IPS-18c (cell line): ENCODE results near the gene LSS.
"Not testable (repeated sequence)": the region's sequence is repeated elsewhere in the genome, so short reads cannot be mapped to it uniquely, and the experiment has no call there.

Experiments used
- H3K4me3 ChIP-seq: 2 replicates; pipeline ENCODE4 v1.7.0; 2013; ENCODE audit warnings: low read depth, mild to moderate bottlenecking, low read length, moderate library complexity; ENCODE audit not compliant: insufficient read depth
- H3K9me3 ChIP-seq: one replicate; pipeline ENCODE4 v1.6.1; 2013; ENCODE audit warnings: mild to moderate bottlenecking, low read length, moderate library complexity; ENCODE audit not compliant: control insufficient read depth, insufficient read depth

Gene LSS

DNA sequence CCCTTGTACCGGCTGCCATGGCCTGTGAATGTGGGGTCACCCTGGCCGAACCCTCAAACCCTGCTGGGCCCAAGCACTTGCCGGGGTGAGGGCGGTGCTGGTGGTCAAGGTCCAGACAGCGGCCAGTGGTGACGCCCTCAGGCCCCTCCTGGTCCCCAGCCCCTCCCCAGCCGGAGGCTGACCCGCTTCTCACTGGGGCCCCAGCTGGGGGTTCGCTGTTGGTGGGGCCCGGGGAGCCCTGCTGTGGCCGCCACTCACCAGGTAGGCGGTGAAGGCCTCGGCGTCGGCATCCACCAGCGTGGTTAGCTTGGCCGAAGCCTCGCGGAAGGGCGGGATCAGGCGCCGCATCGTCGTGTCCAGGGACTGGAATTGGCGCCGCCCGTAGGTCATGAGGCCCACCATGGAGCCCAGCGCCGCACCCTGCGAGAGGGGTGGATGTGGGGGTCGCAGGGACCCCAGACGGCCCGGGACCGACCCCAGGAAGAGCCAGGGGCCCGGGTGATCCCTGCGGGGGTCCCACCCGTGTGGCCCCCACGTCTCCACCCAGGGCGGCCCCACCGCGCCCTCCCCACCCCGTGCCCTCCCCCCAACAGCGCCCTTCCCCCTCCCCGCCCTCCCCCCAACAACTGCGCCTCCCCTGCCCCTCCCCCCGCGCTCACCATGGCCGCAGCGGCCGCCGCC lies 83.3 kb downstream of the LSS start:
- H3K9me3 ChIP-seq: no peaks in the 10 kb centered on the region
- no peak overlapping the region for H3K4me3 ChIP-seq

DNA sequence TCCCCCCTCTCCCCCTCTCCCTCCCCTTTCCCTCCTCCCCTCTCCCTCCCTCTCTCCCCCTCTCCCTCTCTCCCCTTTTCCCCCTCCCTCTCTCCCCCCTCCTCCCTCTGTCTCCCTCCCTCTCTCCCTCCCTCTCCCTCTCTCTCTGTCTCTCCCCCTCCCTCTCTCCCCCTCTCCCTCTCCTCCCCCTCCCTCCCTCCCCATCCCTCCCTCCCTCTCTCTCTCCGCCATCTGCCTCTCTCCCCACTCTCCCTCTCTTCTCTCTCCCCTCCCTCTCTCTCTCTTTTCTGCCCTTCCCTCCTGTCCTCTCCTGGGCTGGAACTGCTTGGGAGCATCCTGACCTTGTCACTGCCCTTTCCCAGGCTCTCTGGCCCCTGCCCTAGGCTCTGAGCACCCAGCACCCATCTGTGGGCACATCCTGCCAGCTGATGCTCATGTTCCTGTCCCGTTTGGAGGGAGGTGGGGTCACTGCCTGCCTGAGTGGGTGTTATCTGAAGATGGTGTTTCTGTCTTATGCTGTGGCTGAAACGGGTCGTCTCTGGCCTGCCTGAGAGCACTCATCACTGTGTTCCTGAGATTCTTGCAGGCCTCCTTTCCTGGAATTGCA lies 84.0 kb downstream of the LSS start:
- no peak overlapping the region for H3K4me3 ChIP-seq
- no peaks in the 10 kb centered on the region for H3K9me3 ChIP-seq

DNA sequence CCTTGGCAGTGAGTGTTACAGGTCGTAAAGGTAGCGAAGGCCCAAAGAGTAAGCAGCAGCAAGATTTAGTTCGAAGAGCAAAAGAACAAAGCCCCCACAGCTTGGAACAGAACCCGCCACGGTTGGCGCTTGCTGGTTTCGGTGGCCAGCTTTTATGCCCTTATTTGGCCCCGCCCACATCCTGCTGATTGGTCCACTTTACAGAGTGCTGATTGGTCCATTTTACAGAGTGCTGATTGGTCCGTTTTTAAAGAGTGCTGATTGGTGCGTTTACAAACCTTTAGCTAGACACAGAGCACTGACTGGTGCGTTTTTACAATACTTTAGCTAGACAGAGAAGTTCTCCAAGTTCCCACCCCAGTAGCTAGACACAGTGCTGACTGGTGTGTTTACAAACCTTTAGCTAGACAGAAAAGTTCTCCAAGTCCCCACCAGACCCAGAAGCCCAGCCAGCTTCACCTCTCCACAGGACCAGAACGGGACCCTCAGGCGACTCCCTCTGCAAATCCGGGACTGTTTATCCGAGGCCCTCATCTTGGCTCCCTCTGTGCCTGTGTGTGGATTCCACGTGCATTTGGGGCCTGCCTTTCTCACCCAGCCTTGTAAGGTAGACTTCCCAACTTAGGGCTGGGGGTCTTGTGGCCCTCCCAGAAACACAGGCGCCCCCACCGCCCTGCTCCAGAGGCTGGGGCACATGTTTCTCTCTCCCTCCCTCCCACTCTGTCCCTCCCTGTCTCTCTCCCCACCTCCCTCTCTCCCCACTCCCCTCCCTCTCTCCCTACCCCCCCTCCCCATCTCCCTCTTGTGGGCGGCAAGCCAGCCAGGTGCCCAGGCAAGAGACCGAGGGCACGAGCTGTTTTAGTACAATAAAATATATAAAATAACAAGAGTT lies 85.7 kb downstream of the LSS start:
- Histone ChIP-seq H3K4me3 (no peak overlapping the region), H3K9me3 (no peaks in the 10 kb centered on the region)

DNA sequence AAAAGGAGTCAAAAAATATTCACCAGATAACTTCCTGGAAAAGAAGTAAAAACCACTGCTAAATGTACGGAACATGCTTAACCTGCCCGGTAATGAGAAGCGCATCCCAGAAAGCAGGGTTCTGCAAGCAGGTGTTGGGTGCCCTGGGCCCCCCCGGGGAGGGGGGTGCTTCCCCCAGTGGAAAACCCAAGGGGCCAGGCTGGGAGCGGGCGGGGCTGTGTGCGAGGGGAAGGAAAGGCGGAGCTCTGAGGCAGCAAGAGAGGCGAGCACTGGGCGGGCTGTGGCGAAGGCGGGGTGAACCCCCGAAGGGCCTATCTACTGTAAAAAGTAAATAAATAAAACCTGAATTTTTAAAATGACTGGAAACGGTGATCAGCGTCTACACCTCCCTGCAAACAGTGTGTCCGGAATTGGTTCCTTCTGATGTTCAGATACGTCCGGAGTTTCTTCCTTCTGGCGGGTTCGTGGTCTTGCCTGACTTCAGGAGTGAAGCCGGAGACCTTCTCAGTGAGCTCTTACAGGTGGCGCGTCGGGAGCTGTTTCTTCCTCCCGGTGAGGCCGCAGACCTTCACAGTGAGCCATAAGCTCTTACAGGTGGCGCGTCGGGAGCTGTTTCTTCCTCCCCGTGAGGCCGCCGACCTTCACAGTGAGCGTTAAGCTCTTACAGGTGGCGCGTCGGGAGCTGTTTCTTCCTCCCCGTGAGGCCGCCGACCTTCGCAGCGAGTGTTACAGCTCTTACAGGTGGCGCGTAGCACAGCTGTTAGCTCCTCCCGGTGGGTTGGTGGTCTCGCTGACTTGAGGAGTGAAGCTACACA lies 86.6 kb downstream of the LSS start:
- Histone ChIP-seq H3K4me3 (no peak overlapping the region), H3K9me3 (no peaks in the 10 kb centered on the region)

DNA sequence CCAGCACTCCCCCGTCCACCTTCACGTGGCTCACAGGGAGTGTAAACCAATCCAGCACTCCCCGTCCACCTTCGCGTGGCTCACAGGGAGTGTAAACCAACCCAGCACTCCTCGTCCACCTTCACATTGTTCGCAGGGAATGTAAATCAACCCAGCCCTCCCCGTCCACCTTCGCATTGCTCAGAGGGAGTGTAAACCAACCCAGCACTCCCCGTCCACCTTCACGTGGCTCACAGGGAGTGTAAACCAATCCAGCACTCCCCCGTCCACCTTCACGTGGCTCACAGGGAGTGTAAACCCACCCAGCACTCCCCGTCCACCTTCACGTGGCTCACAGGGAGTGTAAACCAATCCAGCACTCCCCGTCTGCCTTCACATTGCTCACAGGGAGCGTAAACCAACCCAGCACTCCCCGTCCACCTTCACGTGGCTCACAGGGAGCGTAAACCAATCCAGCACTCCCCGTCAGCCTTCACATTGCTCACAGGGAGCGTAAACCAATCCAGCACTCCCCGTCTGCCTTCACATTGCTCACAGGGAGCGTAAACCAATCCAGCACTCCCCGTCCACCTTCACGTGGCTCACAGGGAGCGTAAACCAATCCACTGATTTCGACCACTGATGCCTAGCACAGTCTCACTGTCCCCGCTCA lies 88.1 kb downstream of the LSS start:
- not testable (repeated sequence) for H3K4me3 ChIP-seq, H3K9me3 ChIP-seq

DNA sequence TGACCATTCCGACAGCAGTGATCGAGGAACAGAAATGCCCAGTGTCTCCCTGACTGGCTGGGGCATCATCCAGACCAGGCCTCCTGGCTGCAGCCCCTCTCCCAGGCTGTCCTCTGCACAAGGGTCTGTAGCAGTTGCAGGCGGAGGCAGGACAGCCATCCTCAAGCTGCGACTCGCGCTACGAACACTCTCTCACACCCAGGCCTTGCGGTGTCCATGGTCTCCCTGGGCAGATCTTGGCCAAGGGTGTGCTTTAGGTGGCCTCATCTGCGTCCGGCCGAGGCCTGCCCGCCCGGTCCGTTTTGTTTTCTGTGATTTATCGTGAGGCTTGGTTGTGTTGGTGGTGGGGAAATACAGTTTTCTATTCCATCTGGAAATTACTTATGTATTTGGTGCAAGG lies 88.9 kb downstream of the LSS start:
- H3K4me3 ChIP-seq: no peak overlapping the region
- H3K9me3 ChIP-seq: no peaks in the 10 kb centered on the region

DNA sequence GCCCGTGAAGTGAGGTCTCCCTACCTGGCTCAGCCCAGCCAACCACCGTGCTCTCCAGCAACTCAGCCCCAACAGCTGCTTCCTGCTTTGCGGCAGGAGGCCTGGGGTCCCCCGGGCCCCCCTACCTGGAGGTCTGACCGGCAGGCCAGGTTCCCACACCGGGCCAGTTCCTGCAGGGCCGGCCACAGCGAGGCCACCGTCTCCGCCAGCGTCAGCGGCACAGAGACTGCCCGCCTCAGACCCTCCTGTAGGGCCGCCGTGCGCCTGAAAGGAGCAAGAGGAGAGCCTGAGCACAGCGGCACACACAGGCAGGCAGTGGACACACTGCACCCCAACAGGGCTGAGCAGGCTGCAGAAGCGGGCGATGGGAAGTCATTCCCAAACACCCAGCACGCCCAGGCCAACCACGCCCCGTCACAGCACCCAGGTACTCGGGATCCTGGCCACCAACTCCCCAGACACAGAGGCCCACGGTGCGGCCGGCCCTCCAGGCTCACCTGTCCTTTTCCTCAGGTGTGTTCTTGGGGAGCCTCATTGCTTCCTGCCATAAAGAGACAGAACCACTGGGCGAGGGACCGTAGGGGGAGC lies 90.1 kb downstream of the LSS start:
- Histone ChIP-seq H3K9me3 (no peaks in the 10 kb centered on the region), H3K4me3 (no peak overlapping the region)
